ENCODE results near the gene AGAP5. TPM values are rescaled to one million over a fixed set of nuclear protein-coding genes. Genes with fewer than 3 reads are reported as not detected.

Gene AGAP5
- total and polyA plus RNA-seq, 2 of the 13 experiments (the other 11 are each of a cell fraction or from before 2014, with no cell fraction given) = 5.3 to 7.9 TPM

DNA sequence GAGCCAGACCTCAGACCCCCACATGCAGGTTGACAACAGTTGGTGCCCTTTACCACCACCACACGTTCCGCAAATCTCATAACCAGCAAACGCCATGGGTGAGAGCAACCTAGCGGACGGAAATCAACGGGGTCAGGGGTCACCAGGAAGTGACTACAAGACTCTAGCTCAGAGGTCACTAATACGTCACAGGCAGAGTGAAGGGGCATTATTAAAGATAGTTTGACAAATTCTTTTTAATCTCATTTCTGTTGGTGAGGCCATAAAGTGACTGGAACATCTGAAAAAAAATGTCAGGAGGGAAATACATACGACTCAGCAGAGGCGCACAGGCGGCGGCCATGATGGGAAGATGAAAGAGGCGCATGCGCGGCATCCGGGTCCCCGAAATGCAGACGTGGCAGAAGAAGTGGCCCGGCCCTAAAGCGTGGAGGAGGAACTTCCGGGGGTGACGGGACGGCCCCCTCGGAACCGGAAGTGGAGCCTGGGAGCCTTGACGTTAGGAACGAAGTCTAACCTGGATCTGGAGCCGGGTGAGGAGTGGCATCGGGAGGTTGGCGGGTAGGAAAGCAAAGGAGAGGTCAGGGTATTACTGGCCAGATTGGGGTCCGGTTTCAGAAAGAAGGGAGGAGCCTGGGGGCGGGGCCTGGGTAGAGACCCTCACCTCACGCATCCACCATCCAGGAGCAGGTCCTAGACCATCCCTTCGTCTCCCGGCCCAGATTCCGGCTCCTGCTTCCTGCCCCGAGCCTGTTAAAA, 46.2 kb upstream of the AGAP5 start, which contains the start of gene SEC24C (continued):
- TF ChIP-seq, protein P1, sequence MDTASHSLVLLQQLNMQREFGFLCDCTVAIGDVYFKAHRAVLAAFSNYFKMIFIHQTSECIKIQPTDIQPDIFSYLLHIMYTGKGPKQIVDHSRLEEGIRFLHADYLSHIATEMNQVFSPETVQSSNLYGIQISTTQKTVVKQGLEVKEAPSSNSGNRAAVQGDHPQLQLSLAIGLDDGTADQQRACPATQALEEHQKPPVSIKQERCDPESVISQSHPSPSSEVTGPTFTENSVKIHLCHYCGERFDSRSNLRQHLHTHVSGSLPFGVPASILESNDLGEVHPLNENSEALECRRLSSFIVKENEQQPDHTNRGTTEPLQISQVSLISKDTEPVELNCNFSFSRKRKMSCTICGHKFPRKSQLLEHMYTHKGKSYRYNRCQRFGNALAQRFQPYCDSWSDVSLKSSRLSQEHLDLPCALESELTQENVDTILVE (CRISPR knock-in tag; IDR thresholded peaks at IDR 0.05) = peak; percentile 78
- TF ChIP-seq NR2C2 (CRISPR knock-in tag; IDR thresholded peaks at IDR 0.05; ENCODE audit: borderline replicate concordance) (peak; percentile 99), ZNF883 (CRISPR knock-in tag; IDR thresholded peaks at IDR 0.05; ENCODE audit: not compliant biosample characterization) (peak; percentile 57), SALL1 (CRISPR knock-in tag; IDR thresholded peaks at IDR 0.05) (peak; percentile 62; the same call in 1 of the 2 replicates), ZFP36L2 (CRISPR knock-in tag; IDR thresholded peaks at IDR 0.05) (no peak), FOXC1 (CRISPR knock-in tag; IDR thresholded peaks at IDR 0.05; ENCODE audit: borderline replicate concordance) (peak; percentile 44; the same call in 1 of the 2 replicates), BCL6 (CRISPR knock-in tag; IDR thresholded peaks at IDR 0.05) (no peak; the same call in 1 of the 2 replicates), ZFP36L1 (CRISPR knock-in tag; IDR thresholded peaks at IDR 0.05) (no peak; the same call in 1 of the 2 replicates), PCBP1 (IDR thresholded peaks at IDR 0.05; ENCODE audit: borderline replicate concordance, low read depth, low read length) (no peak), SUZ12 (IDR thresholded peaks at IDR 0.05; ENCODE audit: low read depth, low read length) (no peak), ARID2 (CRISPR knock-in tag; IDR thresholded peaks at IDR 0.05; ENCODE audit: borderline replicate concordance) (no peak), ONECUT2 (CRISPR knock-in tag; IDR thresholded peaks at IDR 0.05) (no peak)
- TF ChIP-seq, protein P2, sequence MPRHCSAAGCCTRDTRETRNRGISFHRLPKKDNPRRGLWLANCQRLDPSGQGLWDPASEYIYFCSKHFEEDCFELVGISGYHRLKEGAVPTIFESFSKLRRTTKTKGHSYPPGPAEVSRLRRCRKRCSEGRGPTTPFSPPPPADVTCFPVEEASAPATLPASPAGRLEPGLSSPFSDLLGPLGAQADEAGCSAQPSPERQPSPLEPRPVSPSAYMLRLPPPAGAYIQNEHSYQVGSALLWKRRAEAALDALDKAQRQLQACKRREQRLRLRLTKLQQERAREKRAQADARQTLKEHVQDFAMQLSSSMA (CRISPR knock-in tag; IDR thresholded peaks at IDR 0.05) = peak; percentile 35; the same call in 1 of the 2 replicates
- TF ChIP-seq, protein P3, sequence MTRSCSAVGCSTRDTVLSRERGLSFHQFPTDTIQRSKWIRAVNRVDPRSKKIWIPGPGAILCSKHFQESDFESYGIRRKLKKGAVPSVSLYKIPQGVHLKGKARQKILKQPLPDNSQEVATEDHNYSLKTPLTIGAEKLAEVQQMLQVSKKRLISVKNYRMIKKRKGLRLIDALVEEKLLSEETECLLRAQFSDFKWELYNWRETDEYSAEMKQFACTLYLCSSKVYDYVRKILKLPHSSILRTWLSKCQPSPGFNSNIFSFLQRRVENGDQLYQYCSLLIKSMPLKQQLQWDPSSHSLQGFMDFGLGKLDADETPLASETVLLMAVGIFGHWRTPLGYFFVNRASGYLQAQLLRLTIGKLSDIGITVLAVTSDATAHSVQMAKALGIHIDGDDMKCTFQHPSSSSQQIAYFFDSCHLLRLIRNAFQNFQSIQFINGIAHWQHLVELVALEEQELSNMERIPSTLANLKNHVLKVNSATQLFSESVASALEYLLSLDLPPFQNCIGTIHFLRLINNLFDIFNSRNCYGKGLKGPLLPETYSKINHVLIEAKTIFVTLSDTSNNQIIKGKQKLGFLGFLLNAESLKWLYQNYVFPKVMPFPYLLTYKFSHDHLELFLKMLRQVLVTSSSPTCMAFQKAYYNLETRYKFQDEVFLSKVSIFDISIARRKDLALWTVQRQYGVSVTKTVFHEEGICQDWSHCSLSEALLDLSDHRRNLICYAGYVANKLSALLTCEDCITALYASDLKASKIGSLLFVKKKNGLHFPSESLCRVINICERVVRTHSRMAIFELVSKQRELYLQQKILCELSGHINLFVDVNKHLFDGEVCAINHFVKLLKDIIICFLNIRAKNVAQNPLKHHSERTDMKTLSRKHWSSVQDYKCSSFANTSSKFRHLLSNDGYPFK (CRISPR knock-in tag; IDR thresholded peaks at IDR 0.05; ENCODE audit: borderline replicate concordance) = peak; percentile 96
- TF ChIP-seq, protein P4, sequence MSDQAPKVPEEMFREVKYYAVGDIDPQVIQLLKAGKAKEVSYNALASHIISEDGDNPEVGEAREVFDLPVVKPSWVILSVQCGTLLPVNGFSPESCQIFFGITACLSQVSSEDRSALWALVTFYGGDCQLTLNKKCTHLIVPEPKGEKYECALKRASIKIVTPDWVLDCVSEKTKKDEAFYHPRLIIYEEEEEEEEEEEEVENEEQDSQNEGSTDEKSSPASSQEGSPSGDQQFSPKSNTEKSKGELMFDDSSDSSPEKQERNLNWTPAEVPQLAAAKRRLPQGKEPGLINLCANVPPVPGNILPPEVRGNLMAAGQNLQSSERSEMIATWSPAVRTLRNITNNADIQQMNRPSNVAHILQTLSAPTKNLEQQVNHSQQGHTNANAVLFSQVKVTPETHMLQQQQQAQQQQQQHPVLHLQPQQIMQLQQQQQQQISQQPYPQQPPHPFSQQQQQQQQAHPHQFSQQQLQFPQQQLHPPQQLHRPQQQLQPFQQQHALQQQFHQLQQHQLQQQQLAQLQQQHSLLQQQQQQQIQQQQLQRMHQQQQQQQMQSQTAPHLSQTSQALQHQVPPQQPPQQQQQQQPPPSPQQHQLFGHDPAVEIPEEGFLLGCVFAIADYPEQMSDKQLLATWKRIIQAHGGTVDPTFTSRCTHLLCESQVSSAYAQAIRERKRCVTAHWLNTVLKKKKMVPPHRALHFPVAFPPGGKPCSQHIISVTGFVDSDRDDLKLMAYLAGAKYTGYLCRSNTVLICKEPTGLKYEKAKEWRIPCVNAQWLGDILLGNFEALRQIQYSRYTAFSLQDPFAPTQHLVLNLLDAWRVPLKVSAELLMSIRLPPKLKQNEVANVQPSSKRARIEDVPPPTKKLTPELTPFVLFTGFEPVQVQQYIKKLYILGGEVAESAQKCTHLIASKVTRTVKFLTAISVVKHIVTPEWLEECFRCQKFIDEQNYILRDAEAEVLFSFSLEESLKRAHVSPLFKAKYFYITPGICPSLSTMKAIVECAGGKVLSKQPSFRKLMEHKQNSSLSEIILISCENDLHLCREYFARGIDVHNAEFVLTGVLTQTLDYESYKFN (CRISPR knock-in tag; conservative IDR thresholded peaks at IDR 0.05) = peak; percentile 52
- TF ChIP-seq, protein P5, sequence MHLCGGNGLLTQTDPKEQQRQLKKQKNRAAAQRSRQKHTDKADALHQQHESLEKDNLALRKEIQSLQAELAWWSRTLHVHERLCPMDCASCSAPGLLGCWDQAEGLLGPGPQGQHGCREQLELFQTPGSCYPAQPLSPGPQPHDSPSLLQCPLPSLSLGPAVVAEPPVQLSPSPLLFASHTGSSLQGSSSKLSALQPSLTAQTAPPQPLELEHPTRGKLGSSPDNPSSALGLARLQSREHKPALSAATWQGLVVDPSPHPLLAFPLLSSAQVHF (CRISPR knock-in tag; IDR thresholded peaks at IDR 0.05) = no peak
- TF ChIP-seq, protein P6, sequence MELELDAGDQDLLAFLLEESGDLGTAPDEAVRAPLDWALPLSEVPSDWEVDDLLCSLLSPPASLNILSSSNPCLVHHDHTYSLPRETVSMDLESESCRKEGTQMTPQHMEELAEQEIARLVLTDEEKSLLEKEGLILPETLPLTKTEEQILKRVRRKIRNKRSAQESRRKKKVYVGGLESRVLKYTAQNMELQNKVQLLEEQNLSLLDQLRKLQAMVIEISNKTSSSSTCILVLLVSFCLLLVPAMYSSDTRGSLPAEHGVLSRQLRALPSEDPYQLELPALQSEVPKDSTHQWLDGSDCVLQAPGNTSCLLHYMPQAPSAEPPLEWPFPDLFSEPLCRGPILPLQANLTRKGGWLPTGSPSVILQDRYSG (CRISPR knock-in tag; IDR thresholded peaks at IDR 0.05) = no peak

All from HepG2 (cell line).